H1 (cell line): ENCODE results near the gene BIN2. TPM values are rescaled to one million over a fixed set of nuclear protein-coding genes. Genes with fewer than 3 reads are reported as not detected.

Source experiments
- CTCF ChIA-PET: fragments of 300-600 bp; sonication (Branson Sonifier 250); formaldehyde crosslinking; loops from one replicate; lab custom pipeline; 2021; ENCODE audit not compliant: partially characterized antibody; lab: Charles Lee
- POLR2A ChIA-PET: fragments of 300-600 bp; sonication (Branson Sonifier 250); formaldehyde crosslinking; loops from one replicate; lab custom pipeline; 2021; ENCODE audit warnings: inconsistent platforms; ENCODE audit not compliant: partially characterized antibody; lab: Charles Lee
- DNase-seq, 2 experiments: peaks; one replicate each; pipeline versions ENCODE4 v3.0.0 to v3.0.0-alpha.2; 2010 to 2022; ENCODE audit warnings: low spot score in 2 of 2, low read depth in 1 of 2, mixed read lengths in 1 of 2
- FAIRE-seq: peaks from 2 replicates; lab custom pipeline; 2011; peaks lifted over from hg19 to GRCh38; lab: Jason Lieb, UNC
- H2AFZ ChIP-seq: 2 replicates; pipeline ENCODE4 v1.8.1; 2012; ENCODE audit warnings: low read length, inconsistent platforms
- H2AK5ac ChIP-seq: 2 replicates; pipeline ENCODE4 v1.6.1; 2013; ENCODE audit warnings: low read depth, low read length
- H2BK120ac ChIP-seq: replicated peaks from 2 replicates; pipeline ENCODE3; 2013; ENCODE audit warnings: low read depth, low read length, inconsistent platforms
- H2BK12ac ChIP-seq: 2 replicates; pipeline ENCODE4 v1.6.1; 2013; ENCODE audit warnings: low read depth, low read length
- H2BK15ac ChIP-seq: 2 replicates; pipeline ENCODE4 v1.6.1; 2013; ENCODE audit warnings: low read length
- H2BK20ac ChIP-seq: 2 replicates; pipeline ENCODE4 v1.6.1; 2013; ENCODE audit warnings: low read length
- H2BK5ac ChIP-seq: 2 replicates; pipeline ENCODE4 v1.6.1; 2013; ENCODE audit warnings: low read depth, low read length
- H3K14ac ChIP-seq: 2 replicates; pipeline ENCODE4 v1.6.1; 2013; ENCODE audit warnings: inconsistent platforms; ENCODE audit not compliant: insufficient read length
- H3K18ac ChIP-seq: 2 replicates; pipeline ENCODE4 v1.6.1; 2013; ENCODE audit warnings: low read length; ENCODE audit errors: extremely low read depth
- H3K23ac ChIP-seq: 2 replicates; pipeline ENCODE4 v1.6.1; 2013; ENCODE audit warnings: inconsistent platforms; ENCODE audit not compliant: insufficient read length
- H3K23me2 ChIP-seq: 2 replicates; pipeline ENCODE4 v1.6.1; 2013; ENCODE audit warnings: low read depth, low read length
- H3K27ac ChIP-seq: 2 replicates; pipeline ENCODE4 v1.6.1; 2011; ENCODE audit warnings: low read depth, low read length, inconsistent platforms
- H3K27me3 ChIP-seq, 4 experiments: replicated peaks in 1 of 4; 1 replicate in 1 of 4; 2 replicates in 3 of 4; pipeline versions ENCODE4 v1.6.1 to v1.8.1; 2011 to 2013; ENCODE audit warnings: low read length in 3 of 4, mild to moderate bottlenecking in 3 of 4, inconsistent platforms in 2 of 4, mixed read lengths in 2 of 4, moderate library complexity in 1 of 4; ENCODE audit not compliant: control insufficient read depth in 3 of 4, insufficient read depth in 3 of 4; ENCODE audit errors: extremely low read depth in 1 of 4
- H3K36me3 ChIP-seq, 4 experiments: 2 replicates each; pipeline versions ENCODE4 v1.6.1 to v1.8.1; 2011 to 2013; ENCODE audit warnings: mild to moderate bottlenecking in 4 of 4, low read length in 3 of 4, moderate library complexity in 2 of 4, control low read depth in 1 of 4, inconsistent platforms in 1 of 4; ENCODE audit not compliant: insufficient read depth in 4 of 4, control insufficient read depth in 2 of 4
- H3K4ac ChIP-seq: replicated peaks from 2 replicates; pipeline ENCODE3; 2013; ENCODE audit warnings: low read length, low read depth, mixed read lengths, inconsistent platforms; ENCODE audit not compliant: insufficient read length
- H3K4me1 ChIP-seq, 4 experiments: replicated peaks in 1 of 4; 1 replicate in 1 of 4; 2 replicates in 3 of 4; pipeline versions ENCODE4 v1.6.1 to v1.8.1; 2011 to 2013; ENCODE audit warnings: low read length in 3 of 4, inconsistent platforms in 2 of 4, mixed read lengths in 1 of 4; ENCODE audit not compliant: insufficient read depth in 4 of 4, control insufficient read depth in 3 of 4
- H3K4me2 ChIP-seq, 2 experiments: 2 replicates each; pipeline versions ENCODE4 v1.6.1 to v1.8.1; 2011 to 2013; ENCODE audit warnings: low read depth in 2 of 2, low read length in 2 of 2, control low read depth in 1 of 2, inconsistent platforms in 1 of 2, mild to moderate bottlenecking in 1 of 2; ENCODE audit not compliant: insufficient read depth in 1 of 2
- H3K4me3 ChIP-seq, 4 experiments: fragments of 200-600, 300-600 bp in 1 of 4; sonication (generic), shearing (Covaris generic), sonication (Bioruptor Twin) in 1 of 4; 2 replicates each; pipeline versions ENCODE4 v1.5.1 to v1.8.1; 2011 to 2016; ENCODE audit warnings: low read length in 4 of 4, low read depth in 3 of 4, control low read depth in 2 of 4, inconsistent platforms in 2 of 4, mild to moderate bottlenecking in 2 of 4, mixed read lengths in 1 of 4, moderate library complexity in 1 of 4; ENCODE audit not compliant: insufficient read depth in 2 of 4; ENCODE audit errors: extremely low read depth in 1 of 4
- H3K56ac ChIP-seq: replicated peaks from 2 replicates; pipeline ENCODE3; 2013; ENCODE audit warnings: low read depth, mild to moderate bottlenecking, mixed read lengths, low read length, inconsistent platforms; ENCODE audit not compliant: insufficient read length
- H3K79me1 ChIP-seq: 2 replicates; pipeline ENCODE4 v1.6.1; 2013; ENCODE audit warnings: low read depth, low read length, control low read depth
- H3K79me2 ChIP-seq, 2 experiments: 2 replicates each; pipeline versions ENCODE4 v1.6.1 to v1.8.1; 2012 to 2013; ENCODE audit warnings: low read length in 2 of 2, mild to moderate bottlenecking in 2 of 2, inconsistent platforms in 1 of 2; ENCODE audit not compliant: insufficient read depth in 2 of 2, control insufficient read depth in 1 of 2
- H3K9ac ChIP-seq, 4 experiments: replicated peaks in 1 of 4; 1 replicate in 1 of 4; 2 replicates in 3 of 4; pipeline versions ENCODE4 v1.6.1 to v1.8.1; 2011 to 2013; ENCODE audit warnings: low read depth in 3 of 4, low read length in 3 of 4, control low read depth in 2 of 4, mild to moderate bottlenecking in 2 of 4, moderate library complexity in 2 of 4, inconsistent platforms in 1 of 4; ENCODE audit errors: extremely low read depth in 1 of 4
- H3K9me3 ChIP-seq, 2 experiments: 2 replicates each; pipeline versions ENCODE4 v1.6.1 to v1.8.1; 2012 to 2013; ENCODE audit warnings: mild to moderate bottlenecking in 2 of 2, moderate library complexity in 2 of 2, control low read depth in 1 of 2, inconsistent platforms in 1 of 2, low read depth in 1 of 2, low read length in 1 of 2, mixed read lengths in 1 of 2; ENCODE audit not compliant: insufficient read depth in 2 of 2
- H4K20me1 ChIP-seq, 2 experiments: replicated peaks in 1 of 2; 2 replicates each; pipeline versions ENCODE3 to v1.8.1; 2011 to 2013; ENCODE audit warnings: inconsistent platforms in 2 of 2, low read length in 2 of 2, mild to moderate bottlenecking in 1 of 2; ENCODE audit not compliant: insufficient read depth in 2 of 2, control insufficient read depth in 1 of 2
- H4K5ac ChIP-seq: 2 replicates; pipeline ENCODE4 v1.6.1; 2013; ENCODE audit warnings: low read length, low read depth, mixed read lengths, inconsistent platforms; ENCODE audit not compliant: insufficient read length
- H4K8ac ChIP-seq: 2 replicates; pipeline ENCODE4 v1.8.0; 2013; ENCODE audit warnings: mild to moderate bottlenecking, moderate library complexity, low read length, inconsistent platforms; ENCODE audit not compliant: insufficient read depth; ENCODE audit errors: extremely low read depth
- H4K91ac ChIP-seq: replicated peaks from 2 replicates; pipeline ENCODE3; 2013; ENCODE audit warnings: low read length, mixed read lengths, inconsistent platforms; ENCODE audit not compliant: insufficient read length
- ATF2 ChIP-seq: IDR thresholded peaks from 2 replicates; pipeline ENCODE4 v1.6.1; 2012; ENCODE audit warnings: low read length, inconsistent platforms
- ATF3 ChIP-seq: IDR thresholded peaks from 2 replicates; pipeline ENCODE4 v1.6.1; 2011; ENCODE audit warnings: low read depth, mild to moderate bottlenecking, low read length; ENCODE audit not compliant: insufficient read depth
- CHD1 ChIP-seq: IDR thresholded peaks from 2 replicates; pipeline ENCODE4 v1.6.1; 2012; ENCODE audit warnings: low read depth, low read length, improper control_type of control experiment
- HDAC6 ChIP-seq: IDR thresholded peaks from one replicate; pipeline ENCODE4 v1.7.1; 2012; ENCODE audit warnings: low read depth, mild to moderate bottlenecking, inconsistent platforms, low read length, moderate library complexity
- MAFK ChIP-seq: IDR thresholded peaks from 2 replicates; pipeline ENCODE4 v1.6.1; 2012; ENCODE audit warnings: low read depth, mild to moderate bottlenecking, improper control_type of control experiment, low read length
- RNF2 ChIP-seq: fragments of 200-900, 300-1000 bp; sonication (generic); IDR thresholded peaks from 2 replicates; pipeline ENCODE4 v1.7.1; 2016; ENCODE audit warnings: borderline replicate concordance, low read depth, mild to moderate bottlenecking, antibody characterized with exemption, low read length; ENCODE audit not compliant: poor library complexity, severe bottlenecking; ENCODE audit errors: missing control alignments
- SAP30 ChIP-seq: fragments of 300-600 bp; sonication (generic); IDR thresholded peaks from 2 replicates; pipeline ENCODE4 v1.7.1; 2012; ENCODE audit warnings: low read length, moderate library complexity, mild to moderate bottlenecking, inconsistent platforms; ENCODE audit not compliant: insufficient read depth, insufficient replicate concordance
- USF2 ChIP-seq: IDR thresholded peaks from 2 replicates; pipeline ENCODE4 v1.6.1; 2011; ENCODE audit warnings: low read length, improper control_type of control experiment
- WGBS, 2 experiments: shearing (Covaris generic) in 1 of 2; methylation state at CpG; one replicate each; pipeline versions ENCODE4 v1.1.6 to v1.1.7; 2013 to 2015; ENCODE audit warnings: low lambda C conversion rate in 2 of 2, mixed read lengths in 2 of 2, inconsistent platforms in 1 of 2, low coverage in 1 of 2, missing lambda C conversion rate in 1 of 2; ENCODE audit not compliant: insufficient replicate concordance in 2 of 2, insufficient coverage in 1 of 2, insufficient read length in 1 of 2; ENCODE audit errors: extremely low coverage in 1 of 2, missing lambda C conversion rate in 1 of 2; 5-methylcytosine and 5-hydroxymethylcytosine counted together
- polyA plus RNA-seq, 7 experiments: library from polyadenylated mRNA; depleted of rRNA in 3 of 7; stranded (reverse) in 5 of 7; unstranded in 2 of 7; fragments of >200 nt in 5 of 7; fragments of 200-250 nt in 2 of 7; gene quantifications; 1 replicate in 5 of 7; 2 replicates in 1 of 7; 4 replicates in 1 of 7; pipeline versions ENCODE4 v1.2.1 to v1.2.3, GENCODE V29; 2011 to 2013; ENCODE audit warnings: missing spikeins in 2 of 7, mixed read lengths in 2 of 7
- total RNA-seq: library from RNA; stranded (reverse); fragmentation: NEBNext Ultra II Directional; extraction: Animal tissue kit (Norgen Biotek cat#: 25700); gene quantifications from 2 replicates; pipeline ENCODE4 v1.2.1, GENCODE V29; 2021

The BIN2 gene
- total and polyA plus RNA-seq, 2 of the 8 experiments (the other 6 are each of a cell fraction or from before 2014, with no cell fraction given), result not detected

GRCh38 chr12:51345681-51346080, 21.7 kb upstream of the BIN2 start:
- WGBS, 2 experiments, result 84% methylated on average over 6 of the region's 7 CpGs; no CpG with 5 or more reads in 1 of the 2 experiments
- no peak for FAIRE-seq
- TF ChIP-seq RNF2, result no peak
- TF ChIP-seq HDAC6, result no peak
- no peak for TF ChIP-seq USF2
- TF ChIP-seq SAP30, result no peak
- no peak for TF ChIP-seq MAFK
- TF ChIP-seq ATF2, result no peak
- no peak for TF ChIP-seq ATF3
- TF ChIP-seq CHD1, result no peak

More at GRCh38 chr12:51345681-51346080, 21.7 kb upstream of the BIN2 start:
- H3K9ac ChIP-seq, result no peak overlapping the region
- no peak overlapping the region for H3K27ac ChIP-seq
- no peak overlapping the region for H2AK5ac ChIP-seq
- H3K23ac ChIP-seq, result no peak overlapping the region
- H3K36me3 ChIP-seq, result no peaks in the 10 kb centered on the region
- POLR2A ChIA-PET, result no interaction called here
- CTCF ChIA-PET, result interaction anchor here (0.6 to 6.8 kb wide), 5 partner anchors 10 to 77 kb away, joined by 3 to 111 read pairs (median 4); partner anchors contain the start of gene SMAGP
- H2AFZ ChIP-seq, result no peak overlapping the region
- H3K4me1 ChIP-seq, result peaks cover 0 to 3% (median 2%) of the 10 kb centered on the region in 4 experiments; a peak in 3 of 7 replicates
- no peaks in the 10 kb centered on the region for H3K23me2 ChIP-seq
- H3K14ac ChIP-seq, result no peak overlapping the region
- no peaks in the 10 kb centered on the region for H3K79me1 ChIP-seq
- H3K4me2 ChIP-seq, result no peak overlapping the region
- H3K9me3 ChIP-seq, result no peaks in the 10 kb centered on the region
- H3K56ac ChIP-seq, result no peak overlapping the region
- no peak overlapping the region for H2BK5ac ChIP-seq
- H2BK15ac ChIP-seq, result no peak overlapping the region
- no peak overlapping the region for H4K8ac ChIP-seq
- H3K18ac ChIP-seq, result no peak overlapping the region
- no peak overlapping the region for H3K4ac ChIP-seq
- H2BK20ac ChIP-seq, result no peak overlapping the region
- H2BK12ac ChIP-seq, result no peak overlapping the region
- no peaks in the 10 kb centered on the region for H3K27me3 ChIP-seq
- H3K4me3 ChIP-seq, result no peak overlapping the region
- no peak overlapping the region for H4K91ac ChIP-seq
- H2BK120ac ChIP-seq, result no peak overlapping the region
- H3K79me2 ChIP-seq, result no peaks in the 10 kb centered on the region
- no peak for DNase-seq
- H4K5ac ChIP-seq, result no peak overlapping the region
- H4K20me1 ChIP-seq, result no peaks in the 10 kb centered on the region
